Memory B cell (primary cell): Measurements from ENCODE around the gene RPLP1.

Experiments
- ATAC-seq: fragments of 150-1000 bp; cut with Tn5 transposase; 2 replicates; pipeline ENCODE4 v1.10.0; 2021; ENCODE audit warnings: low read depth, mild to moderate bottlenecking, moderate library complexity
- DNase-seq, 2 donors: peaks; one replicate each; pipeline ENCODE4 v3.0.0; 2022; ENCODE audit warnings: low spot score in 2 of 2
- H3K27ac Mint-ChIP-seq: one replicate; pipeline ENCODE4 v1.8.0; 2022; ENCODE audit warnings: mild to moderate bottlenecking, moderate library complexity, mixed read lengths
- H3K27me3 Mint-ChIP-seq: one replicate; pipeline ENCODE4 v1.8.0; 2022; ENCODE audit warnings: mixed read lengths
- H3K36me3 Mint-ChIP-seq: one replicate; pipeline ENCODE4 v1.8.0; 2022; ENCODE audit warnings: mild to moderate bottlenecking, mixed read lengths
- H3K4me1 Mint-ChIP-seq: one replicate; pipeline ENCODE4 v1.8.0; 2022; ENCODE audit warnings: mixed read lengths
- H3K4me3 Mint-ChIP-seq: one replicate; pipeline ENCODE4 v1.8.0; 2022; ENCODE audit warnings: mild to moderate bottlenecking, moderate library complexity, mixed read lengths
- H3K9me3 Mint-ChIP-seq: one replicate; pipeline ENCODE4 v1.8.0; 2022; ENCODE audit warnings: mixed read lengths

RPLP1 gene

GRCh38 chr15:69451951-69452691, 497 bp upstream of the RPLP1 start:
- Mint-ChIP-seq H3K4me1 (peaks cover 24% of the 10 kb centered on the region), H3K4me3 (peak overlapping the region; percentile 95), H3K27me3 (no peaks in the 10 kb centered on the region), H3K27ac (peak overlapping the region; percentile 91), H3K36me3 (peaks cover 8% of the 10 kb centered on the region), H3K9me3 (no peaks in the 10 kb centered on the region)
- peak; percentile 36 for ATAC-seq
- DNase-seq, result no peak

- no peak overlapping the region for H3K4me3 Mint-ChIP-seq
- peaks cover 28% of the 10 kb centered on the region for H3K4me1 Mint-ChIP-seq
- peaks cover 10% of the 10 kb centered on the region for H3K36me3 Mint-ChIP-seq
- DNase-seq (no peak), ATAC-seq (no peak)
- no peak overlapping the region for H3K27ac Mint-ChIP-seq
- H3K27me3 Mint-ChIP-seq, result no peaks in the 10 kb centered on the region
- no peaks in the 10 kb centered on the region for H3K9me3 Mint-ChIP-seq
These were observed 2.3 kb downstream of the RPLP1 start for GRCh38 chr15:69454953-69455352.

- Mint-ChIP-seq H3K27me3 (no peaks in the 10 kb centered on the region), H3K27ac (no peak overlapping the region), H3K9me3 (no peaks in the 10 kb centered on the region), H3K4me3 (no peak overlapping the region), H3K36me3 (peaks cover 10% of the 10 kb centered on the region), H3K4me1 (peaks cover 28% of the 10 kb centered on the region)
- ATAC-seq, result no peak
- DNase-seq, result no peak
These were observed 3.9 kb downstream of the RPLP1 start for GRCh38 chr15:69456208-69457166.

- ATAC-seq, result no peak
- H3K27me3 Mint-ChIP-seq, result no peaks in the 10 kb centered on the region
- H3K36me3 Mint-ChIP-seq, result peaks cover 12% of the 10 kb centered on the region
- H3K9me3 Mint-ChIP-seq, result no peaks in the 10 kb centered on the region
- DNase-seq, result no peak
- peaks cover 34% of the 10 kb centered on the region for H3K4me1 Mint-ChIP-seq
- H3K27ac Mint-ChIP-seq, result peak overlapping the region; percentile 68
- H3K4me3 Mint-ChIP-seq, result no peak overlapping the region
These were observed 5.0 kb downstream of the RPLP1 start for GRCh38 chr15:69457304-69458280.

- DNase-seq, result no peak
- Mint-ChIP-seq H3K27ac (no peak overlapping the region), H3K4me1 (peaks cover 29% of the 10 kb centered on the region), H3K9me3 (no peaks in the 10 kb centered on the region), H3K36me3 (peaks cover 12% of the 10 kb centered on the region), H3K27me3 (no peaks in the 10 kb centered on the region), H3K4me3 (no peak overlapping the region)
- no peak for ATAC-seq
These were observed 6.4 kb downstream of the RPLP1 start for GRCh38 chr15:69459066-69459465.

GRCh38 chr15:69460481-69460880, 7.9 kb downstream of the RPLP1 start:
- H3K4me3 Mint-ChIP-seq, result no peak overlapping the region
- peaks cover 8% of the 10 kb centered on the region for H3K36me3 Mint-ChIP-seq
- no peaks in the 10 kb centered on the region for H3K27me3 Mint-ChIP-seq
- no peak for ATAC-seq
- DNase-seq, result no peak
- H3K4me1 Mint-ChIP-seq, result peaks cover 17% of the 10 kb centered on the region
- no peak overlapping the region for H3K27ac Mint-ChIP-seq
- H3K9me3 Mint-ChIP-seq, result no peaks in the 10 kb centered on the region

GRCh38 chr15:69462030-69462492, 9.4 kb downstream of the RPLP1 start:
- no peak for ATAC-seq
- DNase-seq, result peak in 1 of 2 donors; percentile 11
- Mint-ChIP-seq H3K4me1 (peaks cover 13% of the 10 kb centered on the region), H3K4me3 (peak overlapping the region; percentile 88), H3K27ac (peak overlapping the region; percentile 73), H3K36me3 (peaks cover 3% of the 10 kb centered on the region), H3K27me3 (no peaks in the 10 kb centered on the region), H3K9me3 (no peaks in the 10 kb centered on the region)

- Mint-ChIP-seq H3K4me3 (peak overlapping the region; percentile 88), H3K9me3 (no peaks in the 10 kb centered on the region), H3K4me1 (peaks cover 10% of the 10 kb centered on the region), H3K36me3 (peaks cover 1% of the 10 kb centered on the region), H3K27ac (peak overlapping the region; percentile 73), H3K27me3 (no peaks in the 10 kb centered on the region)
- DNase-seq (peak; percentile 91 to 92), ATAC-seq (peak; percentile 97)
These were observed 10.0 kb downstream of the RPLP1 start for GRCh38 chr15:69462493-69463181.

GRCh38 chr15:69463182-69463756, 10.7 kb downstream of the RPLP1 start:
- Mint-ChIP-seq H3K27me3 (no peaks in the 10 kb centered on the region), H3K9me3 (no peaks in the 10 kb centered on the region), H3K27ac (peak overlapping the region; percentile 73), H3K4me1 (peaks cover 13% of the 10 kb centered on the region), H3K36me3 (peaks cover 1% of the 10 kb centered on the region), H3K4me3 (peak overlapping the region; percentile 88)
- ATAC-seq (no peak), DNase-seq (no peak)

GRCh38 chr15:69465253-69465652, 12.6 kb downstream of the RPLP1 start:
- Mint-ChIP-seq H3K27me3 (no peaks in the 10 kb centered on the region), H3K4me1 (peaks cover 20% of the 10 kb centered on the region), H3K9me3 (no peaks in the 10 kb centered on the region), H3K36me3 (peaks cover 1% of the 10 kb centered on the region), H3K27ac (no peak overlapping the region), H3K4me3 (no peak overlapping the region)
- ATAC-seq (no peak), DNase-seq (no peak)

- Mint-ChIP-seq H3K4me3 (no peak overlapping the region), H3K27me3 (no peaks in the 10 kb centered on the region), H3K27ac (no peak overlapping the region), H3K9me3 (no peaks in the 10 kb centered on the region), H3K4me1 (peaks cover 18% of the 10 kb centered on the region), H3K36me3 (peaks cover 1% of the 10 kb centered on the region)
- ATAC-seq (no peak), DNase-seq (no peak)
These were observed 14.1 kb downstream of the RPLP1 start for GRCh38 chr15:69466733-69467132.

GRCh38 chr15:69467636-69468035, 15.0 kb downstream of the RPLP1 start:
- Mint-ChIP-seq H3K27ac (no peak overlapping the region), H3K4me3 (no peak overlapping the region), H3K27me3 (no peaks in the 10 kb centered on the region), H3K4me1 (peaks cover 14% of the 10 kb centered on the region), H3K36me3 (no peaks in the 10 kb centered on the region), H3K9me3 (no peaks in the 10 kb centered on the region)
- DNase-seq (no peak), ATAC-seq (no peak)
